Coronary artery (tissue), 2 donors: ENCODE measurements around the gene YJEFN3.

ENCODE experiments used
- DNase-seq: peaks from one replicate; pipeline ENCODE4 v3.0.0-alpha.2; 2017; ENCODE audit warnings: low spot score
- H3K27ac ChIP-seq, 2 donors: fragments of 200-600 bp; sonication (generic); one replicate each; pipeline ENCODE4 v1.5.1; 2016 to 2019
- H3K4me3 ChIP-seq: fragments of 200-600 bp; sonication (generic); 2 replicates; pipeline ENCODE4 v1.5.1; 2016; ENCODE audit warnings: mild to moderate bottlenecking, moderate library complexity
- CTCF ChIP-seq: fragments of 200-600 bp; sonication (generic); IDR thresholded peaks from one replicate; pipeline ENCODE4 v1.5.1; 2019; ENCODE audit warnings: antibody characterized with exemption

YJEFN3 gene

GRCh38 chr19:19491321-19492025 is 37.2 kb upstream of the YJEFN3 start:
- DNase-seq: no peak
- Histone ChIP-seq H3K27ac (no peak overlapping the region), H3K4me3 (no peak overlapping the region)
- TF ChIP-seq CTCF: no peak

GRCh38 chr19:19492026-19492610 is 36.6 kb upstream of the YJEFN3 start:
- no peak overlapping the region for H3K27ac ChIP-seq
- no peak for DNase-seq
- H3K4me3 ChIP-seq: no peak overlapping the region
- no peak for TF ChIP-seq CTCF

- Histone ChIP-seq H3K27ac (no peak overlapping the region), H3K4me3 (no peak overlapping the region)
- DNase-seq: no peak
- TF ChIP-seq CTCF: no peak
Observed at GRCh38 chr19:19493841-19494546, 34.7 kb upstream of the YJEFN3 start.

GRCh38 chr19:19495614-19496603 is 32.8 kb upstream of the YJEFN3 start:
- H3K27ac ChIP-seq: no peak overlapping the region
- no peak for TF ChIP-seq CTCF
- DNase-seq: no peak
- no peak overlapping the region for H3K4me3 ChIP-seq

- TF ChIP-seq CTCF: no peak
- no peak for DNase-seq
- Histone ChIP-seq H3K4me3 (no peak overlapping the region), H3K27ac (no peak overlapping the region)
Observed at GRCh38 chr19:19498255-19498991, 30.3 kb upstream of the YJEFN3 start.
